HG03558 (cell line): Measurements from ENCODE around the gene STUB1.

ENCODE experiments used
- ATAC-seq: cut with Tn5 transposase; IDR thresholded peaks from one replicate; pipeline ENCODE4 v1.9.1; 2021; ENCODE audit warnings: moderate number of reproducible peaks; ENCODE audit not compliant: unreplicated experiment; ENCODE audit errors: extremely low read depth

STUB1 gene

GRCh38 chr16:721765-722540 lies 41.7 kb downstream of the STUB1 start:
- no peak for ATAC-seq

GRCh38 chr16:722835-723633 lies 42.8 kb downstream of the STUB1 start:
- ATAC-seq: no peak

DNA sequence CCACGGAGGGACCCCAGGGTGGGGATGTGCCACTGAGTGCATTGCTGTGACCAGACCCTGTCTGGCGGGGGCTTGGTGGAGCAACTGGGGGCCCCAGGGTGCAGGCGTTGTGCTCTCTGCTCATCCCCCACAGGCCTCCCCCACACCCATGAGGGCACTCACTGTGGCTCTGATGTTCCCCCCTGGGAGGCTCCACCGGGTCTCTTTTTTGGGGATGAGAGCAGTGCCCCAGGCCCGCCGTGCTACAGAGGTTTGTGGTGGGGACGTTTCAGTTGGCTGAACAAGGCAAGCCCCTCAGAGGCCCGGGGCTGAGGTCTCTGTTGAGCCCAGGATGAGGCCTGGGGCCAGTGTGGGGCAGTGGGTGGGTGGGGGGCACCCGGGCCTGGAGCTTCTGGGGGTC lies 43.5 kb downstream of the STUB1 start:
- ATAC-seq: no peak

GRCh38 chr16:724188-725040 lies 44.2 kb downstream of the STUB1 start:
- ATAC-seq: no peak

GRCh38 chr16:725041-725376 lies 44.8 kb downstream of the STUB1 start:
- no peak for ATAC-seq

GRCh38 chr16:725463-726187 lies 45.4 kb downstream of the STUB1 start:
- no peak for ATAC-seq

DNA sequence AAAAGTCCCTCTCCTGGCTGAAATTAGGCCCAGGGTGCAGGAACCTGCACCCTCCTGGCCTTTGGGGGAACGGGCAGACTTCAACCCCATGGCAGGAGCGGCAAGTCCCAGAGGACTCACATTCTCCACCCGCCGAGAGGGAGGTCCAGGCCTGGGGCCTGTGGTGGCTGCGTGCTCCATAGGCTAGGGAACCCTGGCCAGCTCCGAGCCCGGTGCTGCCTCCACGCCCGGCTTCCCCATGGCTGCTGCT lies 45.9 kb downstream of the STUB1 start:
- no peak for ATAC-seq

DNA sequence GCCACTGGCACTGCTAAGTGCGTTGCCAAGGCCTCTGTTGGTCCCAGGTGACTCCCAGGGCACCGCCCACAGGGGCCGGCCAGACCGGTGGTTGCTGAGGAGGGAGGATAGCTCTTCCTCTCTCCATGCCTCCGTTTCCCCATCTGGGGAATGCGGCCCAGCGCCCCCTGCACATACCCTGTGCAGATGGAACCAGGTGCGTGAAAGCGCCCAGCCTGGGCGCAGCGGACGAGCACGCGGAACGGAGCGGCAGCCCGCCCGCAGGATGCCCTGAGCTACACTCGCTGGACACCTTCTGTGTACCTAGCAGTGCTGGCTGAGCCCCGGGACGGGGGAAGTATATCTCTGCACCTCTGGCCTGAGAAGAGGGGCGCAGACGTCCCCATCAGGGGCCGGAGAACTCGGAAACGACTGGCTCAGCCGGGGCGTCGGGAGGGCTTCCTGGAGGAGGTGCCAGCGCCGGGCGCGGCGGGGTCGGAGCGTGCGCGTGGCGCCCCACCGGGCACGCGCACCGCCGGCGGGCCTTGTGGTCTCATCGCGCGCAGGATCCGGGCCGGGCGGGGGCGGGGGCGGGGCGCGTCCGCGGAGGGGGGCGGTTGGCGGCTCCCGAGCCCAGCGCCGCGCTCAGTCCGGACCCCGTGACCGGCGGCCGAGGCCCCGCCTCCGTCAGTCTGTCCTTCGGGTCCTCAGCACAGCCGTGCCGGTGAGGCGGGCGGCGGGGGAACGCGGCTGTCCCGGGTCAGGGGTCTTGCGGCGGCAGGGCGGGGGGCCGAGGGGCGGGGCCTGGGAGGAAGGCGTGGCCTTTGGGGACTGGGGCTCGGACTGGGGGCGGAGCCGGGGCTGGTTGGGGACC lies 46.5 kb downstream of the STUB1 start, which contains the start of the genes CCDC78 and HAGHL:
TSS of gene CCDC78 (minus strand) at position 6 of the 853 bp plus-strand sequence. CDS start 76 bp downstream, outside the sequence.
TSS of gene HAGHL (plus strand) at position 669 of the 853 bp plus-strand sequence. CDS start 404 bp downstream, outside the sequence.
- ATAC-seq: no peak

GRCh38 chr16:727291-727977 lies 47.2 kb downstream of the STUB1 start:
- no peak for ATAC-seq

GRCh38 chr16:728131-728889 lies 48.1 kb downstream of the STUB1 start:
- ATAC-seq: no peak

DNA sequence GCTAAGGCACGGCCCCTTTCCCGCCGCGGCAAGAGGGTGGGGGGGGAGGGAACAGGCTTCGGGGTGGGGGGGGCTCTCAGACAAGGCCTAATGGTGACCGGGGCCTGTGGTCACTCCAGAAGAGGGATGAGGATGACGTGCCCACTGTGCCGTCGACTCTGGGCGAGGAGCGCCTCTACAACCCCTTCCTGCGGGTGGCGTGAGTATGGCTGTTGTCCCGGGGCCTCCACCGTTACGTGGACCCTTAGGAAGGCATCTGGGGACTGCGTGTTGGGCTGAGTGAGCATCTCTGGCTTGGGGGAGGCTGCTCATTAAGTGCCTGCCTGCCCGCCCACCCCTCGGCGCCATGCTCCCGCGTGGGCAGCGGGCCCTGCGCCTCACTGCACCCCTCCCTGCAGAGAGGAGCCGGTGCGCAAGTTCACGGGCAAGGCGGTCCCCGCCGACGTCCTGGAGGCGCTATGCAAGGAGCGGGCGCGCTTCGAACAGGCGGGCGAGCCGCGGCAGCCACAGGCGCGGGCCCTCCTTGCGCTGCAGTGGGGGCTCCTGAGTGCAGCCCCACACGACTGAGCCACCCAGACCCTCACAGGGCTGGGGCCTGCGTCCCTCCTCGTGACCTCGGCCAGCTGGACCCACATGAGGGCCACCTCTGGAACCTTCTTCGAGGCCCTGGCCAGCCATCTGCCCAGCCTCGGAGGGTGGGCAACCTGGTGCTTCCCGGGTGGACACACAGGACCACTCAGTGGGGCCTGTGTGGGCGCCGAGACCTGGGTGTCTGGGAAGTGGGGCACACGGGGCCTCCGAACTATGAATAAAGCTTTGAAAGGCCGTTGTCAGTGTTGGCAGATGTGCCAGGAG lies 48.9 kb downstream of the STUB1 start:
- no peak for ATAC-seq

DNA sequence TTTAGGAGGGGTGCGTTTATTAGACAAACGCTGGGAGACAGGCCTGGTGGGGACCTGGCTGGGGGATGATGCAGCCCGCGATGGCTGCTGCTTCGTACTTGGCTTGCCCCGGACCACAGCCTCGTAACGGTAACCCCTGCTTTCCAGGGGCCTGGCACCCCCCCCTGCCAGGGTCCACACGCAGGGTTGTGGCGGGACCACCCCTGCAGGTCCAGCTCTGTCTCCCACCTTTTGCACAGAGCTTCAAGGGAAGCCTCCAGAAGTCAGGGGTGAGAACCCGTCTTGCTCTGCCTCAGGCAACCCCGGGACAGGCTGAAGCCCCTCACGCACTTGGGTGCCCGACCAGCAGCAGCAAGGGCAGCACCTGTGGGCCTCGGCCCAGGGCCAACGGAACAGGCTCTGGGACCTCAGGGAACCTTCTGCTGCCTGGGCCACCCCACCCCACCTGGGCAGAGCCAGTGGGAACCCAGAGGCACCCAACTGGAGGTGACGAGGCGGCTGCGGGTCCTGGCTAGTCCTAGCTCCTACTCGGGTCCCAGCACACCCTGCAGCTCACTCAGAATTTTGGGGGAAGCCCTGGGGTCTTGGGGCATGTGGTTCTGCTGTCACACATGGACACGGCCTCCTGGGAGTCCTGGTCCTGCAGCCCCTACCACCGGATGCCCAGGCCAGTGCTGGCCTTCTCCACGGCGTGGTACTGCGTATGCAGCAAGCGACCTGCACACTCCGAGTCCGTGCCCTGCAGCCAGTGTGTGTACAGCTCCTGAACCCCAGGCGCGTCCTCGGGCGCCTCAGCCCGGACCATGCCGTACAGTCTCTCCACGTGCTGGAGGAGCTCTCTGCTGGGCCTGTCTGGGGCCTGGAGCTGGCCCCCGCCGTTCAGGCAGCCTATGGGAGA lies 49.8 kb downstream of the STUB1 start:
- ATAC-seq: no peak

GRCh38 chr16:730666-731509 lies 50.7 kb downstream of the STUB1 start:
- ATAC-seq: no peak

DNA sequence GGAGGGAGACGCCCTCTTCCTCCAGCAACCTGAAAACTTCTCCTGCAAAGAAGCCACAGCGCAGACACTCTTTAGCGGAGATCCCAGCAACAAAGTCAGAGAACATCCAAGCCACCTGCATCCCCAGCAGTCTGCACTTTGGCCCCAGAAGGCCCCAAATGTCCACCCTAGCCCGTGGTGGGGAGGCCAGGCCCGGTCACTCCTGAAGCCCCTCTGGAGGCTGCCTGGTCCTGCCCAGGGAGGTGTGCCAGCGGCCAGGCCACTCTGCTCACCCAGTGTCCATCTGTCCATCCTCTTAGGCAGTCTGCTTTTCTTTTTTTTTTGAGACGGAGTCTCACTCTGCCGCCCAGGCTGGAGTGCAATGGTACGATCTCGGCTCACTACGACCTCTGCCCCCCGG lies 52.1 kb downstream of the STUB1 start:
- ATAC-seq: no peak
